Cardiac fibroblast (primary cell): ENCODE data around the gene GTF3C2.

Source experiments
- DNase-seq, 2 donors: peaks; one replicate each; pipeline versions ENCODE4 v3.0.0 to v3.0.0-alpha.2; 2010; ENCODE audit warnings: low read depth in 2 of 2
- H3K4me3 ChIP-seq, 2 donors: replicated peaks in 1 of 2; 1 replicate in 1 of 2; 2 replicates in 1 of 2; pipeline ENCODE4 v1.5.1; 2011; ENCODE audit warnings: low read depth in 2 of 2, low read length in 2 of 2, mild to moderate bottlenecking in 2 of 2, moderate library complexity in 1 of 2
- CTCF ChIP-seq: IDR thresholded peaks from one replicate; pipeline ENCODE4 v1.5.1; 2011; ENCODE audit warnings: low read depth, mild to moderate bottlenecking, low read length, inconsistent platforms

GTF3C2 gene

GRCh38 chr2:27372937-27373336 is 16.4 kb upstream of the GTF3C2 start:
- no peak overlapping the region for H3K4me3 ChIP-seq
- TF ChIP-seq CTCF = no peak
- no peak for DNase-seq

- H3K4me3 ChIP-seq = peak overlapping the region; percentile 98 to 99
- TF ChIP-seq CTCF = no peak
- DNase-seq = peak; percentile 70 to 73
Measured at GRCh38 chr2:27370816-27371620, 14.5 kb upstream of the GTF3C2 start.

- peak within 1 kb of the TSS; percentile 98 to 99 for H3K4me3 ChIP-seq
- peak; percentile 60 for TF ChIP-seq CTCF
- DNase-seq = peak; percentile 99
Measured at GRCh38 chr2:27370026-27370815, 13.7 kb upstream of the GTF3C2 start, which contains the start of the genes EIF2B4 and SNX17. TSS of gene EIF2B4 (minus strand) at chr2:27370338. CDS start at chr2:27370314, 24 bp downstream. TSS of gene SNX17 (plus strand) at chr2:27370616. CDS start at chr2:27370744, 128 bp downstream.

- H3K4me3 ChIP-seq = peak overlapping the region; percentile 98 to 99
- no peak for TF ChIP-seq CTCF
- peak; percentile 56 to 70 for DNase-seq
Measured at GRCh38 chr2:27369471-27370025, 13.0 kb upstream of the GTF3C2 start.

GRCh38 chr2:27363933-27364332 is 7.4 kb upstream of the GTF3C2 start:
- no peak for DNase-seq
- no peak overlapping the region for H3K4me3 ChIP-seq
- no peak for TF ChIP-seq CTCF

- no peak for DNase-seq
- H3K4me3 ChIP-seq = no peak overlapping the region
- no peak for TF ChIP-seq CTCF
Measured at GRCh38 chr2:27362678-27363420, 6.3 kb upstream of the GTF3C2 start.
